HG03108 (cell line): ENCODE measurements around the gene RIPPLY1.
A peak's percentile ranks its signal among the peaks of the same experiment; 100 is the strongest.
"Not testable (repeated sequence)": the region's sequence is repeated elsewhere in the genome, so short reads cannot be mapped to it uniquely, and the experiment has no call there.

ENCODE experiments used
- ATAC-seq: cut with Tn5 transposase; IDR thresholded peaks from one replicate; pipeline ENCODE4 v1.9.1; 2021; ENCODE audit warnings: moderate library complexity; ENCODE audit not compliant: unreplicated experiment

RIPPLY1 gene

DNA sequence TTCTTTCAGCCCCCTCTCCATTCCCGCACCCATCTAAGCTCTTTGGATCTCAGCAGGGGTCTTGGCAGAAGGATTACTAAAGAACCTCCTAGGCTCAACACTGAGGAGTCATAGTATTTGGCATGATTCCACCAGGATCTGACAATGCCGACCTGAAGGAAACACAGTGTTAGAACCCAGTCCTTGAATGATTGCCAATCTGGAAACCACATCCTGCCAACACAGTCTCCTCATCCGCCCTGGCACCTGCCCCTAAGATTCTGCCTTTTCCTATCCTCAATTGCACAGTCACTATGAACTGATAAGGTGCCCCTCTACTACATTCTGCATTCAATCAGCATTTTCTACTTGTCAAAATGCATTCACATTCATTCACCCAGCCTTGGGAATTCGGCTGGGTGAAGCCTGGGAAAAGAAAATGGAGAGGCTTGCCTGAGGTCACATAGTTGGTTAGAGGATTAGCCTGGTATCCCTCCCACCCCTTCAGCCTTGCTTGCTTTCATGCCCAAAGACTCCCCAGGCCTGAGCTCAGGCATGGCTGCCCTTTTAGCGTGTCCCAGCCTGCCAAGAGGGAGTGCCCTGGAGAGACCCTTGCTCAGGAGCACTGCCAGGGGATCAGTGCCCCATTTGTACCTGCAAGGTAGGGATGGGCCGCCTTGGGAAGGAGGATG lies 14.8 kb upstream of the RIPPLY1 start:
- ATAC-seq = no peak

DNA sequence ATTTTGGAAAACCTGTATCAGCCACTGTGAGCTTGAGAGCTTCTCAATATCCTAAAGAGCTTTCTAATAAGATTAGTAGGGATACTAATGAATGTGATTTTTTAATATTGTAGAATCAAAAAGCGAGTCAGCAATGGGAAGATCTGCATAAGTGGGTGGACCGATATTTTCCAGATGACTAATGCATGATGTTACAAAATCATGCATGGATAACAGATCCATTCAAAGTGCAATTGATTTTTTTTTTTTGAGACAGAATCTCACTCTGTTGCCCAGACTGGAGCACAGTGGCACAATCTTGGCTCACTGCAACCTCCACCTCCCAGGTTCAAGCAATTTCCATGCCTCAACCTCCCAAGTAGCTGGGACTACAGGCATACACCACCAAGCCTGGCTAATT lies 9.7 kb upstream of the RIPPLY1 start:
- ATAC-seq = no peak

DNA sequence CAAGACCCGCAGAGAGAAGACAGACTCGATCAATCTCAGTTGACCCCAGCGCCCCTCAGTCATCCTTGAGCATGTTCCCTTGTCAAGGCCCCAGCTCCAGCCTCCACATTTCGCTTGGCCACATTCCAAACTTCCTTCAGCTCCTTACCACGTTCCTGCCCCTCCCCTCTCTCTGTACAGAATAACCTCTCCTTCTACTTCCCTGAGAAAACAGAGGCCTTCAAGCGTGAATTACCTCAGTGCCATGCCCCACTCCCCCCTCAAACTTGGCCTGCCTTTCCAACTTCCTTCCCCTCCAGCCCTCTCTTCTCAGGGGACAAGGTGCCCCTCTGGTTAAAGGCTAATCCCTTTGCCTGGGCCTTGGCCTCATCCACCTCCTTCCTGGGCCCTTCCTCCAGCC lies 3.2 kb upstream of the RIPPLY1 start:
- ATAC-seq = no peak

DNA sequence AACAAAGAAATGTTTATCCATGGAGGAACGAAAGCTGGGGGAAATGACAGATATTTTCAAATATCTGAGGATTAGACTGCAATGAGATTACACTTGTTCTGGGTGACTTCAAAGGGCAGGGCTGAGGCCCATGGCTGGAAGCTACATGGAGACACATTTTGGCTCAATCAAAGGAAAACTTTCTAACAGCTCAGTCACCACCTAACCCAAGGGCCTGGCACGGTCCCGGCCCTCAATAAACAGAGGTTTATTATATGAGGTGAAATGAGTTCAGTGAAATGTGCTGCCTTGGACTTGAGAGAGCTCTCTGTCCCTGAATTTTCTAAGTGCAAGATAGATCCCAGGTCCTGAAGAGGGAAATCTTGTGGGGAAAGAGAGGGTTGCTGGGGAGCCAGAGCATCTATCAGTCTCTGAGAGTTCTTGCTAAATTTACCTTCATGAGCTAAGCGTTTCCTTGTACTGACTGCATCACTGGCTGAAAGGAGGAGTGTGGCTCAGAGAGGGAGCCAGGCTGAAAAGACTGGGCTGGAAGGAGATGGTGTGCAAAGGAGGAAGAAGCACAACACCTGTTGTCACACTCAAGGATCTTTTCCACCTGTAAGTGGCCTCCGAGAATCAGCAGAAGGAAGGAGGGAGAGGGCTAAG lies 2.0 kb upstream of the RIPPLY1 start:
- no peak for ATAC-seq

DNA sequence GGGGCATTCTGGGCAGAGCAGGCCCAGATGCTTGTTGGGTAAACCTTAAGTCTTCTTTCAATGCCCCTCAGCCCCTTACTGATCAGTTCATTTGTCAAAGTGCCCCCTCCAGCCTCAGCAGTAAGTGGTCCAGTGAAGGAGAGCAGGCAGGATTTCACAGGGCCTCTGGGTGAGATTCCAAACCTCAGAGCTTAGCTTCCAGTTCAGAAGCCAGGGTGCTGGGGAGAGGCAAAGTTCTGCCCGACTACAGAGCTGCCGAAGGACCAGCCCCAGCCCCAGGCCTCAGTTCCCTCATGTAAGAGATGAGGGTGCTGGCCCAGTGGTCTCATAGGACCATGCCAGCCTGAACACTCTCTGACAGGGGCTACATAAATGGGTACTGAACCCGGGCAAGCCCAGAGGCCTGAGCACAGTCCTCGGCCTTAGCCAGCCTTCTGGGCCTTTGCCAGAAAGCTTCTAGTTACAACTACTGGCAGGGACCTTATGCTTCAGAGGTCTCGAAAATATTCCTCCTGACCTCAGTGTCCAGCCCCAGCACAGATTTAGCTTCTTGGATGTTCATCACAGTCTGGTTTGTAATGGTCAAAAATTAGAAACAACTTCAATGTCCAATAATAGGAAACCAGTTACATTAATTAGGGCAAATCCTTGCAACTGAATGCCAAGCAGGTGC lies 851 bp upstream of the RIPPLY1 start:
- ATAC-seq = no peak

DNA sequence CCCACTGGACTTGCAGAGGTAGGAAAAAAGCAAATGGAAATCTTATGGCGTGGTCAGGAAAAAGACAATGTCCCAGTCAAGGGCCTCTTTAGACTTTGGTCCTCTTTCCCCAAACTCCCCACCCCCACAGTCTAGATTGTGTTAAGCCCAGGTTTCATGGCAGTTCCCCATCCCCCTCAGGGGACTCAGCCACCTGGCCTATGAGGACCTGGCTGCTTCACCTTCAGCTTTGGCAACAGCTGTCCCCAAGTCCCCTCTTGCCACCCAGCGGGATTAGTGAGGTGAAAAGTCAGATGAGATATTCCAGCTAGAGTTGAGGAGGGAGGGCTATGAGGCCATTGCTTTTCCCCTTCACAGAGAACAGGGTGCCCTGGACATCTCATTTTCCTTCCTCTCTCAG lies 457 bp downstream of the RIPPLY1 start:
- ATAC-seq = no peak

DNA sequence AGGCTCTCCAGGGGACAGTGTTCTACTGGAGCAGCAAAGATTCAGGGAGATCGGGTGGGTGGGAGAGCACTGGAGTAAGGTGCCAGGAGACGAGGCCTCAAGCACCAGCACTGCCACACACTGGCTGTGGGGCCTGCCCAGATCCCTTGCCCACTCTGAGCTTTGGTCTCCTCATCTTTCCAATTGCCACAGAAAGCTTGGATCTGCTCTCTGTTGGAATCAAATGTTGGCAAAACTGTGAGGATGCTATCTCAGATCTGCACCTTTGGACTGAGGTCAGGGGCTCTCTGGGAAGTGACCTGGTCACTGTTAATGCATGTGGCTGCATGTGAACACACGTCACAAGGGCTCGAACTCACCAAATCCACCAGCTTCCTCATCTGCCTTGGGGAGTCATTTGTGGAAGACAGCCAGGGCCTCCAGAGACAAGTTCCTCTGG lies 1.3 kb downstream of the RIPPLY1 start:
- ATAC-seq = no peak

DNA sequence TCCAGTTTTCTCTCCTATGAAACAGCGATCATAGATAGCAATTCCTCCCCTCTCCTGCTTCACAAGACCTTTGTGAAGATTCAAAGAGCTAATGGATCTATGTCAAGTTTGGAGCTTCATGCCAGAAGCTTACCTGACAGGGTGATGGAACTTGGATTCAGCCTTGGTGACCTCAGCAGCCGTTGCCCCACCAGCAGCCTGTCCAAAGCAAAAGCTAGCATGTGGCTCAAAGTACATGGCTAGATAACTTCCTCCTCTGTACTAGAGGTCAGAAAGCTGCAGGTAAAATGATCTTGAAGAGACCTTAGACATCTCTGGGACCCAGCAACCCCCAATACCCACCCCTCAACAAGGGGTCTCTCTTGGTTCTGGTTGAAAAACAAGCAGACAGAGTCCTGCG lies 1.8 kb downstream of the RIPPLY1 start:
- ATAC-seq = no peak

DNA sequence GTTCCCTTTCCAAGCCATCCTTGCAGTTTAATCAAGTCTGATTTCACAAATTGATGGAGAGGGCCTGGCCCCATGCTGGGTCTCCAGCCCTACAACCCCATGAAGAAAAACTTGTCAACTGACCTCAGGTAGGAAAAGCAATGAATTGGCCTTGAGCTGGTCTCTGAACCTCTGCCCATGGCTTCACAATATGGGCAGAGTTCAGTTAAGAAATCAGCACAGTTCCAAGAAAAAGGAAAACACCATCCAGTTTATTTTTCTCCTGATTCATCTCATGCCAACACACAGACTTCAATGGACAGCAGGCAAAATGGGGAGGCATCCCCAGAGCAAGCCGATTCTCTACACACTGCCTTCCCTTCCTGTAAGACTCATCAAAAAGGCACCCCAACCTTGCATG lies 3.3 kb downstream of the RIPPLY1 start:
- no peak for ATAC-seq

DNA sequence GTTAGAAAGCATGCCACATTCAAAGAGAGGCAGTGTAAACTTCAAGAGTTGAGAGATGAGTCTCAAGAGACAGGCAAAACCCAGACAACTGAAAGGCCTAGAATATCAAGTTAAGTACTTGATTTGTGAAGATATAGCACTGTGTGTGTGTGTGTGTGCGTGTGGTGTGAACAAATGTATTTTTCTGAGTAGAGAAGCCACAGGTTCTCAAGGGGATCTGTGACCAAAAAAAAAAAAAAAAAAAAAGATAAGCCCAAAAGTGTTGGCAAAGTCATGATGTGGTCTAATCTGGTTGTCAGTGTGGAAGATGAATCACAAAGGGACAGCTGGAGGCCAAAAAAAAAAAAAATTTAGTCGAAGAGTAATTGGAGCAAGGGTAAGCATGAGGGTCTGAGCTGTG lies 3.9 kb downstream of the RIPPLY1 start:
- ATAC-seq = no peak

DNA sequence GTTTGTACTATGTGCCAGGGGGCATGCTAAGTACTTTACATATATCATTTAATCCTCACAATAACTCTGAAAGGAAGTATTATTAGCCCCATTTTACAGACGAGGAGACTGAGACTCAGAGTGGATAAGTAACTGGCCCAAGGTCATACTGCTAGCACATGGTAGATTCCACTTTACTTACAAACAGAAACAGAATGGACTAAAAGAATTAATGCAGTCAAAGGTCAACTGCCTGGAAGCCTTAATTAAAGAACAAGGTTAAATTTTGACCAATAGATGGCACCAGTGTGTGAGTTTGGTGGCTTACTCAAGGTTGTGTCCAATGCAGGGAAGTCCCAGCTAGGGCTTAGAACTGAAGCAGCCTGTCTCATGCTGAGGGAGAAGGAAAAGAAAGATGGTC lies 4.7 kb downstream of the RIPPLY1 start:
- peak; percentile 71 for ATAC-seq

DNA sequence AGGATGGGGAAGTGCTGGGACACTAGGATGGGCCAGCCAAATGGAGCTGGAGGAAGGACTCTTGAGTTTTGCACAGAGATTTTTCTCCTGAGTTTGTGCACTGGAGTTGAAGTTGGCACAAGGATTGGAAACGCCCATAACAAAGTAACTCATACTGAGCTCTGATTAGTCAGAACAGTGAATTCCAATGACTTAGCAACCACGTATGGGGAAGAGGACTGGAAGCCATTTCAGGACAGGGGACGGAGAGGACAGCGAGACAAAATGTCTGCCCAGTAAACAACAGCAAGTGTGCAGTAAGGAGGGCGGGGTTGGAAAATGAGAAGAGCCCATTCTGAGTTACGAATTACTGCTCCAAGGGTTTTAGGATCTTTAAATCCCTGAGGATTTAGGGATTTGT lies 5.9 kb downstream of the RIPPLY1 start:
- no peak for ATAC-seq

DNA sequence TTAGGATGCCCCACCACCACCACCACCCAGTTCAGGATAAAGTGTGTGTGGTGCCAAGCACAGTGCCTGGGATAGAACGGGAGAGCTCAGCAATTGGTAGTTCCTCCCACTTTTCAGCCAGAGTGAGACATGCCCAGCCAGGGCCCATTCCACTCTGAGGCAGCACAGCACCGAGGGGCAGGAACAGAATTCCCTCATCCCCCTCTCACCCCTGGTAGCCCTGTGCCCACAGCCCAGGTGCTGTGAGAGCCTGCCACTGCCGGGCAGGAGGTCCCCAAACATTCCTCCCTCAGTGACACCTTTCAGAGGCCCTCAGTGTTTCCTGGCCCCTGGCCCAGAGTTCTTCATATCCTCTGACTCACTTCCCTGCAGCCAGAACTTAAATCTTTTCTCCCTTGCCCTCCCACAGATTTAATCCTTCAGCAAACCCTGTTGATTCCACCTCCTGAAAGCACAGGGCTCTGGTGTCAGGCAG lies 8.1 kb downstream of the RIPPLY1 start:
- ATAC-seq = no peak

DNA sequence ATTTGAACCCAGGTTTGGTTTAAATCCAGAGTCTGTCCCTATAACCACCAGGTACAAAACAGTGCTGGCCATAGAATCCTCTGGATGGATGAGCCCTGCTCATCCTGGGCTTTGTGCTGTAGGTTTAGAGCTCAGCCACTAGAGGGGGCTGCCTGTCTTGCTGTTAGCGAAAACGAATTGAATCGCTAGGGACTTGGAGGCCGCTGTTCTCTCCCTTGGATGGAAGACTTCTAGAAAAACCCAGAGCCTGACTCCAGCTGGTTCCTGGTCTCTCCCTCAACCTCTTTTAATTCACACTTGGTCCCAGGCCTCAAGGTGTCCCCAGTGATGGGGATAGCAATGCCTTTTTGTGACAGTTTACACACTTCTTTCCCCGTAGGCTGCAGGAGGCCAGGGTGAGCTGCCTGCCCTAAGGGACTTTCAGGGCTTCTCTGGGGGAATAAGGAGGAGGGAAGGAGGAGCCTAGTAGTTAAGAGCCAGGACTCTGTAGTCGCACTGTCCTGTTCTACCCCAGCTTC lies 8.7 kb downstream of the RIPPLY1 start:
- ATAC-seq = peak; percentile 62

DNA sequence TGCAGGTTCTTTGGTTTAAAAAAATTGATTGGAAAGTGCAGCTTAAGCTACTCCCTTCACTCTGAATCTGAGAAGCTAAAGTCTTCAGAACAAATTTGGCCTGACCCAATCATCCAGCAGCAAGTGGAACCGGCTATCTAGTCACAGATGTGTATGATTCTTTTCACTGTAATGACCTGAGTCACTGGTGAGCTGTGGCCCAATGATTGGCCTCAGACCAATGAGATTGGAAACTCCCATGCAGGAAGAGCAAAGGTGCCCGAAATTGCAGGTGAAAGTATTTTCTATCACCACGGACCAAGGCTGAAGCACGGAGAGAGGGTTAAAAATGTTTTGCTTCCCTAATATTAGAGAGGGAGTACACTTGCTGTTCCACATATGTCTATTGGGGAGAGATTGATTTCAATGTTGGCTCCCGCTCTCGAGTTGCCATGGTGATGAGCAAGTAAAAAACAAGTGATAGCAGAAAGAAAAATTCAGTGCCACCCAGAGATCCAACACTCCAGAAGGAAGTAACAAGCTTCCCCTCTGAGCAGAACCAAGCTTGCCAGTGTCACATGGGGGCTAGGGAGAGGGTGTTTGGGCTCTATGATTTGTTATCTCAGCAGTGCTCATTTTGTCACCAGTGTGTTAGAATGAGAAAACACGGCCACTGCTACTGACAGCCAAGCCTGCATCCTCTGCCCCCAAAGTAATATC lies 11.2 kb downstream of the RIPPLY1 start:
- ATAC-seq = no peak

DNA sequence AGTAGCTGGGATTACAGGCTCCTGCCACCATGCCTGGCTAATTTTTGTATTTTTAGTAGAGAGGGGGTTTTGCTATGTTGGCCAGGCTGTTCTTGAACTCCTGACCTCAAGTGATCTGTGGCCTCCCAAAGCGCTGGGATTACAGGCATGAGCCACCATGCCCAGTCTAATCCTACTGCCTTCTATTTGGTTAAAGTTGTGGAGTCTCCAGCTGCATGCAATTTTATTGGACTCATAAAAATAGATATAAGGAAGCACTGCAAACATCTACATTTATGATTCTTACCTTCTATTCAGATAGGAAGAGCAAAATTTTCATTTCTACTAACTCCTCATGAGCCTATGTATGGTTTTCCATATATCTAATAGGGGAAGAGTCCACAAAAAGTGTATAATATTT lies 13.7 kb downstream of the RIPPLY1 start:
- no peak for ATAC-seq

DNA sequence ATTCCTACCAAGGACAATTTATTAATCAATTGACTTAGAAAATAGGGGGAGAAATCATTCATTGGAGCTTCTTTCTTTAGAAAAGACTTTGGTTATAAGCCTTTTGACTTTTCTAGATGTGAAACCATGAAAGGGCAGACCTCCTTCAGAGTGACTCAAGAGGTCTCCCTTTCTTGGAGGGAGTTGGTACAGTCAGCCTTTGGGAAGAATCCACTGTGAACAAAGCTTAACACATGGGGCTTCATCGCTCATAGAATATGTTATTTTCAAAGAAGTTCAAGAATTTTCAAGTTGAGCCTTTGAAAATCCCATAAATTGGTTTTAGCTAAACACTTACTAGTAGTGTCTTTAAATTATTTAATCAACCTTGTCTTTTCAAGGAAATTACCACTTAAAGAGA lies 28.0 kb downstream of the RIPPLY1 start:
- no peak for ATAC-seq

DNA sequence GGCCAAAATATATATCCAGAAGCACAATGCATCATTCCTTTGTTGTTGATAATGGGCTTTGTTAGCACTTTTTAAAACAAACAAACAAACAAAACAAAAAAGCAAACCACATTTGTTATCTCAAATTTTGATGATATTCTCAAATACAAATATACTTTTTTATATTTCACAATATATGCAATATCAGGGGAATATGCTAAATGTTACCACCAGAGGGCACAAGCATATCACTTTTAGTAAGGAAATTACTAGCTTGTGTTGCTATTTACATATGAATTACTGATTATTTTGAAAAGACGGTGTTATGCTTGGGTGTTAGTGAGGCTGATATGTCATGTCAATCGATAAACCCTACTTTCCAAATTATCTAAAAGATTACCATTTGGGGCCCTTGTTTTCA lies 29.1 kb downstream of the RIPPLY1 start:
- ATAC-seq = no peak

DNA sequence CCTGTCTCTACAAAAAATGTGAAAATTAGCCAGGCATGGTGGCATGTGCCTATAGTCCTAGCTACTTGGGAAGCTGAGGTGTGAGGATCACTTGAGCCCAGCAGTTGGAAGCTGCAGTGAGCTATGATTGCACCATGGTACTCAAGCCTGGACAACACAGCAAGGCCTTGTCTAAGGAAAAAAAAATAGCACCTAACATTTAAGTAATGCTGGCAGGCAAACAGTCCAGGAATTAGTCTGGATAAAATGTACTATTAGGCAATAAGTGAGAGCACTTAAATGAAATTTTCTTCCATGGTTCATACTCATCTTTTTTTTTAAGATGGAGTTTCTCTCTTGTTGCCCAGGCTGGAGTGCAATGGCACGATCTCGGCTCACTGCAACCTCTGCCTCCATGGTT lies 30.3 kb downstream of the RIPPLY1 start:
- ATAC-seq = not testable (repeated sequence)

DNA sequence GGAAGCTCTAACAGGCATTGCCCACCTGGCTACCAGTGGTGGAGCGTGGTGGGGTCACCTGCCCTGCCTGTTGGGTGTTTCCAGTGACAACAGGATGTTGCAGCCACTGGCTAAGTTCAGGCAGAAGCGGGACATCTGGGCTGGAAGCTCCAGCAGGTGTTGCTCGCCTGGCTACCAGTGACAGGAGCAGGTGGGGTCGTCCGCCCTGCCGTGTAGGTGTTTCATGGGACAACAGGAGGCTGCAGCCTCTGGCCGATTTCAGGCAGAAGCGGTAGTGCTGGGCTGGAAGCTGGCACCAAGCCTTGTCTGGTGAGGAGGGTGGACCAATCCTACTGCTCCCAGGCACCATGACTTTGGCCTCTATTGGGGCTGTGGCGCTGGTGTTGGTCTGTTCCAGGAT lies 39.4 kb downstream of the RIPPLY1 start:
- ATAC-seq = no peak

DNA sequence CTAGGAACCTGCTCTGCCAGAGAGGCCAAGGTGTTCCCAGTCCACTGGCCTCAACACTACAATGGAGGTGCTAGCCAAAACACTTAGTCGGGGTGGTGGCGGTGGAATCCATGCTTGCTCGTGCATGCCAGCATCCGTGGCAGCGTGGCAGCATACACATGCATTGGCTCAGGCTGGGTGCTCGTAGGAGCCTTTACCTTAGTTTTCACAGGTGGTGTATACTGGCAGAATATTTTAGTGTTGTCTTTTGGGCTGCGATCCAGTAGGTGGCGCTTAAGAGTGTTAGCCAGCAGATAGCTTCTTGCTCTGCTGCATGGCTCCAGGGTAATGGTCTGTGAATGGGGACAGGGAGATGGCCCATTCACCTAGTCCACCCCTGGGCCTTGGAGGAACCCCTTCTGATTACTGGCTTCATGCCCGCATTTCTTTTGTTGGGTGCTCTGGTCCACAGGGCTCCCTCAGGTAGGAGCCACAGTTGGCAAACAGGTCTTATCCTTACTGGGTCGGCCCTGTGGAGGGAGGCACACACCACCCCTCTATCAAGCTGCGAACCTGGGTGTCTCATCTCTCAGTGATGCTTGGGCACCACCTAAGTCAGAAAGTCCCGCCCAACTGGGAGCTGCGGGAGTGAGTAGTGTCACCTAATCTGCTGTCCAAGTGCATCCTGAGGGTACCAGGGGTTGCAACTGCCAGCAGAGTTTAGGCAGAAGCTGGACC lies 40.0 kb downstream of the RIPPLY1 start:
- ATAC-seq = no peak
